Left ventricle myocardium inferior (tissue), 1 donor: ENCODE measurements around the gene SHISAL1. TPM values are rescaled to one million over a fixed set of nuclear protein-coding genes. Genes with fewer than 3 reads are reported as not detected.
A peak's percentile ranks its signal among the peaks of the same experiment; 100 is the strongest.

Source experiments
- DNase-seq: peaks from one replicate; pipeline ENCODE4 v3.0.0-alpha.2; 2020
- H3K27ac ChIP-seq: fragments of 200-600 bp; replicated peaks from 2 replicates; pipeline ENCODE4 v1.8.0; 2021
- H3K27me3 ChIP-seq: fragments of 200-600 bp; 2 replicates; pipeline ENCODE4 v1.8.0; 2021; ENCODE audit warnings: low read depth
- H3K36me3 ChIP-seq: fragments of 200-600 bp; 2 replicates; pipeline ENCODE4 v1.8.0; 2021
- H3K4me1 ChIP-seq: fragments of 200-600 bp; 2 replicates; pipeline ENCODE4 v1.8.0; 2021
- H3K4me3 ChIP-seq: fragments of 200-600 bp; 2 replicates; pipeline ENCODE4 v1.8.0; 2021; ENCODE audit warnings: mild to moderate bottlenecking, moderate library complexity
- H3K9me3 ChIP-seq: fragments of 200-600 bp; replicated peaks from 2 replicates; pipeline ENCODE4 v1.8.0; 2021
- CTCF ChIP-seq: fragments of 200-600 bp; IDR thresholded peaks from 2 replicates; pipeline ENCODE4 v1.8.0; 2021; ENCODE audit warnings: antibody characterized with exemption, mild to moderate bottlenecking, borderline replicate concordance
- intact Hi-C: fragments of 100-400 bp; cut with micrococcal nuclease; formaldehyde crosslinking; loops from one replicate; pipeline ENCODE4 v1.11.0; 2022
- total RNA-seq: library from RNA; stranded (reverse); fragmentation: NEBNext Ultra II Directional; extraction: Animal tissue kit (Norgen Biotek cat#: 25700); gene quantifications from one replicate; pipeline ENCODE4 v1.2.1, GENCODE V29; 2021
- donor health status: DM: no; HTN: yes; CAD: no; lungs with severe emphysema.

SHISAL1 gene
- total RNA-seq, 1 donor from 2014 or later: 1.3 TPM

GRCh38 chr22:44267856-44268255 lies 44.9 kb downstream of the SHISAL1 start:
- intact Hi-C loops: no loop called here
- Histone ChIP-seq H3K36me3 (no peaks in the 10 kb centered on the region), H3K27ac (no peak overlapping the region), H3K27me3 (no peaks in the 10 kb centered on the region), H3K4me3 (no peak overlapping the region), H3K9me3 (peaks cover 5% of the 10 kb centered on the region), H3K4me1 (no peaks in the 10 kb centered on the region)
- DNase-seq: no peak
- no peak for TF ChIP-seq CTCF

- H3K4me3 ChIP-seq: no peak overlapping the region
- no peaks in the 10 kb centered on the region for H3K27me3 ChIP-seq
- DNase-seq: no peak
- H3K36me3 ChIP-seq: no peaks in the 10 kb centered on the region
- TF ChIP-seq CTCF: no peak
- intact Hi-C loops: no loop called here
- H3K27ac ChIP-seq: no peak overlapping the region
- H3K9me3 ChIP-seq: peaks cover 5% of the 10 kb centered on the region
- peaks cover 4% of the 10 kb centered on the region for H3K4me1 ChIP-seq
Observed at GRCh38 chr22:44266796-44267760, 45.7 kb downstream of the SHISAL1 start.

- intact Hi-C loops: no loop called here
- H3K4me3 ChIP-seq: no peak overlapping the region
- TF ChIP-seq CTCF: no peak
- no peaks in the 10 kb centered on the region for H3K27me3 ChIP-seq
- H3K4me1 ChIP-seq: peaks cover 9% of the 10 kb centered on the region
- no peak overlapping the region for H3K27ac ChIP-seq
- H3K9me3 ChIP-seq: peaks cover 5% of the 10 kb centered on the region
- H3K36me3 ChIP-seq: no peaks in the 10 kb centered on the region
- no peak for DNase-seq
Observed at GRCh38 chr22:44263547-44263946, 49.2 kb downstream of the SHISAL1 start.

DNA sequence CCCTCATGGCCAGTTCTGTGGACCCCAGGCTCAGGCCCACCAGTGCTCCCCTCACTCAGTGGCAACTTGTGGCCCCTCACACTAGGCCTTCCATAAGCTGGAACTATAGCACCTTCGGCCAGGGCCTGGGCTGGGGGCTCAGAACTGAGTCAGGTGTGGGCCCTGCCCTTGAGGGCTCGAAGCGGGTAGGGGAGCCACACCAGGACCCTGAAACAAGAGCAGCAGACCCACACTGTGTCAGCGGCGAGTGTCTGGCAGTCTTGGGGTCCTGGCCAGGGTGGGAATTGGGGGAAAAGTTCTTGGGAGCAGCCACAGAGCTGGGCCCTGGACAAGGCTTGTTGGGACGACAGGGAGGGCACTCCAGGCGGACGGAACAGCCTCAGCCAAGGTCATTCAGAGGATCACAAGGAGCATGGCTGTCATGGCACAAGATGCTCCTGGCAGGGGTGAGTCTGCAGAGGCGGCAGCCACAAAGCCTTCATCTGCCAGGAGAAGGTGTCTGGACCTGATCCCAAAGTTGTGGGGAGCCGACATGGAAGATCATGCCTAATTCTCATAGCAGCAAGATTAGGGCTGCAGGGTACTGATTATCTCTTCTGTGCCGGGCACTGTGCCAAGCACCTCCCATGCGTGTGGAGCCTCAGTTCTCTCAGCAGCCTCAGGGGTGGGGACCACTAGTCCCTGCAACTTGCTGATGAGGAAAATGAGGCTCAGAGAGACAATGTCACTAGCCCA lies 50.7 kb downstream of the SHISAL1 start:
- Histone ChIP-seq H3K36me3 (no peaks in the 10 kb centered on the region), H3K27ac (no peak overlapping the region), H3K4me1 (peaks cover 9% of the 10 kb centered on the region), H3K9me3 (peaks cover 5% of the 10 kb centered on the region), H3K4me3 (no peak overlapping the region), H3K27me3 (peaks cover 12% of the 10 kb centered on the region)
- DNase-seq: peak; percentile 41
- intact Hi-C loops: no loop called here
- no peak for TF ChIP-seq CTCF

DNA sequence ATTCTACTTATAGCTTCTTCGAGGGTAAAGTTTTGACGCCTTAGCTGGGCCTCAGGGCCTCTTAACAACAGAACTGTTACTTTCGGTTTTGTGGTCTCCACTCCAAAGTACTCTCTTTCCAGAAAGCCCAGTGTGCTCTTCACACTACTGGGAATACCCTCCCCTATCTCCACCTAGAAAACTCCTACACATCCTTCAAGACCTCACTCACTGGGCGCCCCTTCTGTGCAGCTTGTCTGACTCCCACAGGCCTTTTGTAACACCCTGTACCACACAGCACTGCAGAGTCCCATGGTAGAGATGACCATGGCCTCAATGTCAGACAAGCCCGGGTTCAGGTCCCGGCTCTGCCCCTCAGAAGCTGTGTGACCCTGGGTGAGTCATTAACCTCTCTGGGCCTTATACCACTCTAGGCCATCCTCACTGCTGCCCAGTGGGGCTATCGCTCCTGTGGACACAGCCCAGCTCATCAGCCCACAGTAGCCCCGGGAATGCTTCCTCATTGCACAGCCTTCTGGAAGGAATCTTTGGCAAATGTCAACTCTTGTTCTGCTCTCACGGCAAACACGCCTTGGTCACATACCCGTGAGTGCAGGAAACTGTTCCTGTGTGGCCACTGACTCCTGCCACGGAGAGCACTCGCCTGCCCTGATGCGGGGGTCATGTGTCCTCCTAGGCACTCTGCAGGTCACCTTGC lies 51.4 kb downstream of the SHISAL1 start:
- no peak for DNase-seq
- peaks cover 5% of the 10 kb centered on the region for H3K9me3 ChIP-seq
- peaks cover 9% of the 10 kb centered on the region for H3K4me1 ChIP-seq
- H3K4me3 ChIP-seq: no peak overlapping the region
- H3K36me3 ChIP-seq: no peaks in the 10 kb centered on the region
- no peak for TF ChIP-seq CTCF
- H3K27ac ChIP-seq: no peak overlapping the region
- peaks cover 19% of the 10 kb centered on the region for H3K27me3 ChIP-seq
- intact Hi-C loops: no loop called here
